ENCODE data around the gene DAW1.

GRCh38 chr2:227828477-227828912 is 42.9 kb upstream of the DAW1 start:
- no peak for TF ChIP-seq CTCF (conservative IDR thresholded peaks at IDR 0.05; ENCODE audit: low read depth, low read length)
- TF ChIP-seq EZH2 (IDR thresholded peaks at IDR 0.05; ENCODE audit: low read length, unreplicated experiment) = no peak
- no peak for TF ChIP-seq EZH2phosphoT487 (IDR thresholded peaks at IDR 0.05; ENCODE audit: borderline replicate concordance, low read length)

Data from PC-3 (cell line).